Muscle of back (tissue), 13 donors: Measurements from ENCODE around the gene BAHCC1. TPM values are rescaled to one million over a fixed set of nuclear protein-coding genes. Genes with fewer than 3 reads are reported as not detected.
"Not testable (repeated sequence)": the region's sequence is repeated elsewhere in the genome, so short reads cannot be mapped to it uniquely, and the experiment has no call there.

Experiments
- DNase-seq, 3 donors: peaks; one replicate each; pipeline versions ENCODE4 v3.0.0 to v3.0.0-alpha.2; 2013
- long read RNA-seq, 9 donors: transcript quantifications; one replicate each; lab custom pipeline, GENCODE V29; 2026
- polyA plus RNA-seq, 10 donors: library from polyadenylated mRNA; unstranded; fragments of 120-200 nt; gene quantifications; one replicate each; pipeline ENCODE4 v1.2.1, GENCODE V29; 2013; ENCODE audit not compliant: insufficient read length in 10 of 10

Gene BAHCC1
- polyA plus RNA-seq: 10 to 100 TPM in 7 of 10 donors, 1 to 10 TPM in 3; 6.9 to 15.7 (median 12.1) TPM
- long read RNA-seq, donor 1, partial matches to known transcripts: 1,445 of 1,504 reads
- long read RNA-seq, donor 1, other reads (novel, unspliced or antisense): 59 of 1,504 reads
- long read RNA-seq, donor 2, partial matches to known transcripts: 0 of 2 reads
- long read RNA-seq, donor 2, other reads (novel, unspliced or antisense): 0 of 2 reads
- long read RNA-seq, donor 3, partial matches to known transcripts: 0 of 1 reads
- long read RNA-seq, donor 3, other reads (novel, unspliced or antisense): 0 of 1 reads
- long read RNA-seq, donor 4: 0 reads
- long read RNA-seq, donor 5, partial matches to known transcripts: 0 of 3 reads
- long read RNA-seq, donor 5, other reads (novel, unspliced or antisense): 0 of 3 reads
- long read RNA-seq, donor 6, partial matches to known transcripts: 7 of 7 reads
- long read RNA-seq, donor 6, other reads (novel, unspliced or antisense): 0 of 7 reads
- long read RNA-seq, donor 7, partial matches to known transcripts: 0 of 2 reads
- long read RNA-seq, donor 7, other reads (novel, unspliced or antisense): 0 of 2 reads
- long read RNA-seq, donor 8, partial matches to known transcripts: 0 of 1 reads
- long read RNA-seq, donor 8, other reads (novel, unspliced or antisense): 0 of 1 reads
- long read RNA-seq, donor 9, partial matches to known transcripts: 0 of 1 reads
- long read RNA-seq, donor 9, other reads (novel, unspliced or antisense): 0 of 1 reads

- DNase-seq: peak; percentile 100
Measured at GRCh38 chr17:81394921-81395599, at the start of gene BAHCC1. BAHCC1 (plus strand) TSS chr17:81395457; CDS start chr17:81399740, 4,283 bp downstream.

- peak; percentile 98 to 99 (median 98) for DNase-seq
Measured at GRCh38 chr17:81346090-81346907, 49.0 kb upstream of the BAHCC1 start.

GRCh38 chr17:81346908-81347349 is 48.3 kb upstream of the BAHCC1 start:
- no peak for DNase-seq

GRCh38 chr17:81347437-81347836 is 47.8 kb upstream of the BAHCC1 start:
- DNase-seq: no peak

GRCh38 chr17:81348097-81349055 is 46.9 kb upstream of the BAHCC1 start:
- no peak for DNase-seq

GRCh38 chr17:81349397-81350319 is 45.6 kb upstream of the BAHCC1 start:
- DNase-seq: peak in 2 of 3 donors; percentile 55 to 76

GRCh38 chr17:81350320-81350890 is 44.9 kb upstream of the BAHCC1 start:
- DNase-seq: no peak

- DNase-seq: not testable (repeated sequence)
Measured at GRCh38 chr17:81351329-81352052, 43.8 kb upstream of the BAHCC1 start.

- not testable (repeated sequence) for DNase-seq
Measured at GRCh38 chr17:81352056-81352455, 43.2 kb upstream of the BAHCC1 start.

GRCh38 chr17:81354252-81354953 is 40.9 kb upstream of the BAHCC1 start:
- no peak for DNase-seq

GRCh38 chr17:81354954-81355347 is 40.3 kb upstream of the BAHCC1 start:
- no peak for DNase-seq

- DNase-seq: no peak
Measured at GRCh38 chr17:81359218-81359617, 36.0 kb upstream of the BAHCC1 start.

- DNase-seq: not testable (repeated sequence)
Measured at GRCh38 chr17:81362001-81362400, 33.3 kb upstream of the BAHCC1 start.

- DNase-seq: no peak
Measured at GRCh38 chr17:81364278-81365147, 30.7 kb upstream of the BAHCC1 start.

- peak in 1 of 3 donors; percentile 79 for DNase-seq
Measured at GRCh38 chr17:81365148-81365600, 30.1 kb upstream of the BAHCC1 start.
